HEK293 (cell line): ENCODE measurements around the gene CCDC201.

Experiments used
- KLF9 ChIP-seq: fragments of 450-650 bp; formaldehyde crosslinking; IDR thresholded peaks from 2 replicates; pipeline ENCODE4 v1.5.1; 2016; ENCODE audit warnings: missing biosample characterization, missing genetic modification characterization, low read depth
- ZBTB20 ChIP-seq: fragments of 450-650 bp; formaldehyde crosslinking; IDR thresholded peaks from 2 replicates; pipeline ENCODE4 v1.5.1; 2016; ENCODE audit warnings: missing biosample characterization, missing genetic modification characterization
- ZNF292 ChIP-seq: fragments of 450-650 bp; formaldehyde crosslinking; IDR thresholded peaks from 2 replicates; pipeline ENCODE4 v1.5.1; 2016; ENCODE audit warnings: low read depth, missing biosample characterization, missing genetic modification characterization, borderline replicate concordance
- ZNF398 ChIP-seq: fragments of 450-650 bp; formaldehyde crosslinking; IDR thresholded peaks from 2 replicates; pipeline ENCODE4 v1.5.1; 2017; ENCODE audit warnings: missing biosample characterization, missing genetic modification characterization
- ZNF521 ChIP-seq: fragments of 450-650 bp; formaldehyde crosslinking; IDR thresholded peaks from 2 replicates; pipeline ENCODE4 v1.5.1; 2017; ENCODE audit warnings: missing biosample characterization, mild to moderate bottlenecking, missing genetic modification characterization
- TF ChIP-seq, protein P1 (sequence below): fragments of 450-650 bp; formaldehyde crosslinking; IDR thresholded peaks from 2 replicates; pipeline ENCODE4 v1.5.1; 2016; ENCODE audit warnings: missing biosample characterization, missing genetic modification characterization
- TF ChIP-seq, protein P2 (sequence below): fragments of 450-650 bp; formaldehyde crosslinking; IDR thresholded peaks from 2 replicates; pipeline ENCODE4 v1.5.1; 2016; ENCODE audit warnings: missing biosample characterization, missing genetic modification characterization
- TF ChIP-seq, protein P3 (sequence below): fragments of 450-650 bp; IDR thresholded peaks from 2 replicates; pipeline ENCODE4 v1.5.1; 2018; ENCODE audit warnings: missing biosample characterization, missing genetic modification characterization
- TF ChIP-seq, protein P4 (sequence below): fragments of 450-650 bp; formaldehyde crosslinking; IDR thresholded peaks from 2 replicates; pipeline ENCODE4 v1.5.1; 2016; ENCODE audit warnings: missing biosample characterization, missing genetic modification characterization
- TF ChIP-seq, protein P5 (sequence below): IDR thresholded peaks from 2 replicates; pipeline ENCODE4 v1.6.1; 2011; ENCODE audit warnings: mild to moderate bottlenecking, low read depth, low read length, borderline replicate concordance
- TF ChIP-seq, protein P6 (sequence below): fragments of 450-650 bp; formaldehyde crosslinking; IDR thresholded peaks from 2 replicates; pipeline ENCODE4 v1.5.1; 2016; ENCODE audit warnings: missing biosample characterization, missing genetic modification characterization
- TF ChIP-seq, protein P7 (sequence below): fragments of 450-650 bp; formaldehyde crosslinking; IDR thresholded peaks from 2 replicates; pipeline ENCODE4 v1.5.1; 2016; ENCODE audit warnings: missing biosample characterization, missing genetic modification characterization

DNA sequence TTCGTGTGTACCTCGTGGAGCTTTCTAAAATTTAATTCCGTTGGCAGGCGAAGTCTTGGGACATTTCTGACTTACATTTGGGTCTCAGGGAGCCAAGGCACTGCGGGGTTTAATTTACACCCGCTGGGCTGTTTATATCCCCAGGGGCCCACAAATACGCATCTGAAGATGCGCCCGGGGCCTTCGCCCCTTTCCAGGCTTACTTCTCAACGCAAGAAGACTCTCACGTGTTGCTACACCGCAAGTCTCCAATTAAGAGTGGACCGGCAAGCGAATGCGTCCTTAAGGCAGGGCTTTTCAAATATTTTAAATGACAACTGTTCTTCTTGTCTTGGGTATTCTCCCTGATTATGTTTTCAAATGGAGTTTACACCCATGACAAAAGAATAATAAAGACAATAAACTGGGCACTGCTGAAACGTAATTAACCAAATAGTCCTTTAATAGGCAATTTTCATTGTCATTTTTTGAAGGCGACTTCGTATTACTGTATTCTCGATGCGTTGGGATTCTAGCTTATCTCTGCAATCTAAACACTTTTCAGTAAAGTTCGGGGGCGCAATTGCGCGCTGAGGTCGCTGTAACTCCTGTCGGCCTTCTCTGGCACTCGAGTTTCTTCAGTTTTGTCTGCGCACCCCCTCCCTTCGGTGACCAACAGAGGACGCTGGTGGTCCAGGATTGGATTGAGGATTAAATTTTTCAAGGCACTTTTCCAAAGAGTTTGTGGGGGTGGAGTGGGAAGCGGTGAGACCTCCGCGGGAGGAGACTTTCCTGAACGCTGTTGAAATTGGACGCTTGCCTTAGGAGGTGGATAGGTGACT, 49.0 kb upstream of the CCDC201 start:
- TF ChIP-seq, protein P1, sequence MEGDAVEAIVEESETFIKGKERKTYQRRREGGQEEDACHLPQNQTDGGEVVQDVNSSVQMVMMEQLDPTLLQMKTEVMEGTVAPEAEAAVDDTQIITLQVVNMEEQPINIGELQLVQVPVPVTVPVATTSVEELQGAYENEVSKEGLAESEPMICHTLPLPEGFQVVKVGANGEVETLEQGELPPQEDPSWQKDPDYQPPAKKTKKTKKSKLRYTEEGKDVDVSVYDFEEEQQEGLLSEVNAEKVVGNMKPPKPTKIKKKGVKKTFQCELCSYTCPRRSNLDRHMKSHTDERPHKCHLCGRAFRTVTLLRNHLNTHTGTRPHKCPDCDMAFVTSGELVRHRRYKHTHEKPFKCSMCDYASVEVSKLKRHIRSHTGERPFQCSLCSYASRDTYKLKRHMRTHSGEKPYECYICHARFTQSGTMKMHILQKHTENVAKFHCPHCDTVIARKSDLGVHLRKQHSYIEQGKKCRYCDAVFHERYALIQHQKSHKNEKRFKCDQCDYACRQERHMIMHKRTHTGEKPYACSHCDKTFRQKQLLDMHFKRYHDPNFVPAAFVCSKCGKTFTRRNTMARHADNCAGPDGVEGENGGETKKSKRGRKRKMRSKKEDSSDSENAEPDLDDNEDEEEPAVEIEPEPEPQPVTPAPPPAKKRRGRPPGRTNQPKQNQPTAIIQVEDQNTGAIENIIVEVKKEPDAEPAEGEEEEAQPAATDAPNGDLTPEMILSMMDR (tag by site-specific recombination) = peak; percentile 73
- TF ChIP-seq ZBTB20 (tag by site-specific recombination) = no peak
- TF ChIP-seq, protein P2, sequence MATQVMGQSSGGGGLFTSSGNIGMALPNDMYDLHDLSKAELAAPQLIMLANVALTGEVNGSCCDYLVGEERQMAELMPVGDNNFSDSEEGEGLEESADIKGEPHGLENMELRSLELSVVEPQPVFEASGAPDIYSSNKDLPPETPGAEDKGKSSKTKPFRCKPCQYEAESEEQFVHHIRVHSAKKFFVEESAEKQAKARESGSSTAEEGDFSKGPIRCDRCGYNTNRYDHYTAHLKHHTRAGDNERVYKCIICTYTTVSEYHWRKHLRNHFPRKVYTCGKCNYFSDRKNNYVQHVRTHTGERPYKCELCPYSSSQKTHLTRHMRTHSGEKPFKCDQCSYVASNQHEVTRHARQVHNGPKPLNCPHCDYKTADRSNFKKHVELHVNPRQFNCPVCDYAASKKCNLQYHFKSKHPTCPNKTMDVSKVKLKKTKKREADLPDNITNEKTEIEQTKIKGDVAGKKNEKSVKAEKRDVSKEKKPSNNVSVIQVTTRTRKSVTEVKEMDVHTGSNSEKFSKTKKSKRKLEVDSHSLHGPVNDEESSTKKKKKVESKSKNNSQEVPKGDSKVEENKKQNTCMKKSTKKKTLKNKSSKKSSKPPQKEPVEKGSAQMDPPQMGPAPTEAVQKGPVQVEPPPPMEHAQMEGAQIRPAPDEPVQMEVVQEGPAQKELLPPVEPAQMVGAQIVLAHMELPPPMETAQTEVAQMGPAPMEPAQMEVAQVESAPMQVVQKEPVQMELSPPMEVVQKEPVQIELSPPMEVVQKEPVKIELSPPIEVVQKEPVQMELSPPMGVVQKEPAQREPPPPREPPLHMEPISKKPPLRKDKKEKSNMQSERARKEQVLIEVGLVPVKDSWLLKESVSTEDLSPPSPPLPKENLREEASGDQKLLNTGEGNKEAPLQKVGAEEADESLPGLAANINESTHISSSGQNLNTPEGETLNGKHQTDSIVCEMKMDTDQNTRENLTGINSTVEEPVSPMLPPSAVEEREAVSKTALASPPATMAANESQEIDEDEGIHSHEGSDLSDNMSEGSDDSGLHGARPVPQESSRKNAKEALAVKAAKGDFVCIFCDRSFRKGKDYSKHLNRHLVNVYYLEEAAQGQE (tag by site-specific recombination) = no peak
- TF ChIP-seq, protein P3, sequence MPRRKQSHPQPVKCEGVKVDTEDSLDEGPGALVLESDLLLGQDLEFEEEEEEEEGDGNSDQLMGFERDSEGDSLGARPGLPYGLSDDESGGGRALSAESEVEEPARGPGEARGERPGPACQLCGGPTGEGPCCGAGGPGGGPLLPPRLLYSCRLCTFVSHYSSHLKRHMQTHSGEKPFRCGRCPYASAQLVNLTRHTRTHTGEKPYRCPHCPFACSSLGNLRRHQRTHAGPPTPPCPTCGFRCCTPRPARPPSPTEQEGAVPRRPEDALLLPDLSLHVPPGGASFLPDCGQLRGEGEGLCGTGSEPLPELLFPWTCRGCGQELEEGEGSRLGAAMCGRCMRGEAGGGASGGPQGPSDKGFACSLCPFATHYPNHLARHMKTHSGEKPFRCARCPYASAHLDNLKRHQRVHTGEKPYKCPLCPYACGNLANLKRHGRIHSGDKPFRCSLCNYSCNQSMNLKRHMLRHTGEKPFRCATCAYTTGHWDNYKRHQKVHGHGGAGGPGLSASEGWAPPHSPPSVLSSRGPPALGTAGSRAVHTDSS (tag by site-specific recombination) = no peak
- no peak for TF ChIP-seq ZNF292
- TF ChIP-seq, protein P4, sequence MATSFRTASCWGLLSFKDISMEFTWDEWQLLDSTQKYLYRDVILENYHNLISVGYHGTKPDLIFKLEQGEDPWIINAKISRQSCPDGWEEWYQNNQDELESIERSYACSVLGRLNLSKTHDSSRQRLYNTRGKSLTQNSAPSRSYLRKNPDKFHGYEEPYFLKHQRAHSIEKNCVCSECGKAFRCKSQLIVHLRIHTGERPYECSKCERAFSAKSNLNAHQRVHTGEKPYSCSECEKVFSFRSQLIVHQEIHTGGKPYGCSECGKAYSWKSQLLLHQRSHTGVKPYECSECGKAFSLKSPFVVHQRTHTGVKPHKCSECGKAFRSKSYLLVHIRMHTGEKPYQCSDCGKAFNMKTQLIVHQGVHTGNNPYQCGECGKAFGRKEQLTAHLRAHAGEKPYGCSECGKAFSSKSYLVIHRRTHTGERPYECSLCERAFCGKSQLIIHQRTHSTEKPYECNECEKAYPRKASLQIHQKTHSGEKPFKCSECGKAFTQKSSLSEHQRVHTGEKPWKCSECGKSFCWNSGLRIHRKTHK = no peak
- no peak for TF ChIP-seq KLF9
- TF ChIP-seq, protein P5, sequence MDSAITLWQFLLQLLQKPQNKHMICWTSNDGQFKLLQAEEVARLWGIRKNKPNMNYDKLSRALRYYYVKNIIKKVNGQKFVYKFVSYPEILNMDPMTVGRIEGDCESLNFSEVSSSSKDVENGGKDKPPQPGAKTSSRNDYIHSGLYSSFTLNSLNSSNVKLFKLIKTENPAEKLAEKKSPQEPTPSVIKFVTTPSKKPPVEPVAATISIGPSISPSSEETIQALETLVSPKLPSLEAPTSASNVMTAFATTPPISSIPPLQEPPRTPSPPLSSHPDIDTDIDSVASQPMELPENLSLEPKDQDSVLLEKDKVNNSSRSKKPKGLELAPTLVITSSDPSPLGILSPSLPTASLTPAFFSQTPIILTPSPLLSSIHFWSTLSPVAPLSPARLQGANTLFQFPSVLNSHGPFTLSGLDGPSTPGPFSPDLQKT = no peak
- TF ChIP-seq ZNF521 (tag by site-specific recombination) = no peak
- TF ChIP-seq, protein P6, sequence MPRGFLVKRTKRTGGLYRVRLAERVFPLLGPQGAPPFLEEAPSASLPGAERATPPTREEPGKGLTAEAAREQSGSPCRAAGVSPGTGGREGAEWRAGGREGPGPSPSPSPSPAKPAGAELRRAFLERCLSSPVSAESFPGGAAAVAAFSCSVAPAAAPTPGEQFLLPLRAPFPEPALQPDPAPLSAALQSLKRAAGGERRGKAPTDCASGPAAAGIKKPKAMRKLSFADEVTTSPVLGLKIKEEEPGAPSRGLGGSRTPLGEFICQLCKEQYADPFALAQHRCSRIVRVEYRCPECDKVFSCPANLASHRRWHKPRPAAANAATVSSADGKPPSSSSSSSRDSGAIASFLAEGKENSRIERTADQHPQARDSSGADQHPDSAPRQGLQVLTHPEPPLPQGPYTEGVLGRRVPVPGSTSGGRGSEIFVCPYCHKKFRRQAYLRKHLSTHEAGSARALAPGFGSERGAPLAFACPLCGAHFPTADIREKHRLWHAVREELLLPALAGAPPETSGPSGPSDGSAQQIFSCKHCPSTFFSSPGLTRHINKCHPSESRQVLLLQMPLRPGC (tag by site-specific recombination) = no peak
- TF ChIP-seq ZNF398 = no peak
- TF ChIP-seq, protein P7, sequence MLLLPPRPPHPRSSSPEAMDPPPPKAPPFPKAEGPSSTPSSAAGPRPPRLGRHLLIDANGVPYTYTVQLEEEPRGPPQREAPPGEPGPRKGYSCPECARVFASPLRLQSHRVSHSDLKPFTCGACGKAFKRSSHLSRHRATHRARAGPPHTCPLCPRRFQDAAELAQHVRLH = no peak
